OCI-LY7 (cell line): ENCODE data around the gene GDF10. TPM values are rescaled to one million over a fixed set of nuclear protein-coding genes. Genes with fewer than 3 reads are reported as not detected.

ENCODE experiments used
- BruUV-seq: library from RNA; stranded (reverse); fragments of 400-500 nt; replicated peaks from 2 replicates; lab custom pipeline; 2021; lab: Mats Ljungman, UMichigan
- CTCF ChIA-PET: fragments of 300-600 bp; sonication (Branson Sonifier 250); formaldehyde crosslinking; loops from one replicate; lab custom pipeline; 2022; ENCODE audit warnings: antibody characterized with exemption; ENCODE audit not compliant: unreplicated experiment; lab: Charles Lee
- POLR2A ChIA-PET: fragments of 300-600 bp; sonication (Branson Sonifier 250); formaldehyde crosslinking; loops from one replicate; lab custom pipeline; 2022; ENCODE audit warnings: antibody characterized with exemption; lab: Charles Lee
- DNase-seq: peaks from one replicate; pipeline ENCODE4 v3.0.0-alpha.2; 2015; ENCODE audit warnings: low spot score
- H2AFZ ChIP-seq: fragments of 200-600 bp; sonication (generic), shearing (Covaris generic); 2 replicates; pipeline ENCODE4 v1.6.1; 2014; ENCODE audit warnings: mild to moderate bottlenecking, antibody characterized with exemption, low read length, moderate library complexity
- H3K27ac ChIP-seq: fragments of 200-600 bp; sonication (generic); 2 replicates; pipeline ENCODE4 v1.5.1; 2014; ENCODE audit warnings: mixed run types, low read depth, mild to moderate bottlenecking, moderate library complexity, low read length, inconsistent platforms; ENCODE audit not compliant: poor library complexity, severe bottlenecking
- H3K36me3 ChIP-seq: fragments of 200-600 bp; sonication (generic); 2 replicates; pipeline ENCODE4 v1.6.1; 2014; ENCODE audit warnings: mild to moderate bottlenecking, antibody characterized with exemption, low read length, moderate library complexity, mixed read lengths; ENCODE audit not compliant: insufficient read depth
- H3K4me1 ChIP-seq: fragments of 200-600 bp; sonication (generic); 2 replicates; pipeline ENCODE4 v1.5.1; 2014; ENCODE audit warnings: mild to moderate bottlenecking, low read length; ENCODE audit not compliant: insufficient read depth, poor library complexity, severe bottlenecking
- H3K4me2 ChIP-seq: fragments of 200-600 bp; sonication (generic); 2 replicates; pipeline ENCODE4 v1.6.1; 2014; ENCODE audit warnings: mild to moderate bottlenecking, low read length
- H3K4me3 ChIP-seq: fragments of 200-600 bp; sonication (generic); 2 replicates; pipeline ENCODE4 v1.5.1; 2014; ENCODE audit warnings: mild to moderate bottlenecking, low read depth, low read length; ENCODE audit not compliant: poor library complexity, severe bottlenecking
- H3K79me2 ChIP-seq: fragments of 200-600 bp; sonication (generic); 2 replicates; pipeline ENCODE4 v1.6.1; 2016; ENCODE audit warnings: low read depth, mild to moderate bottlenecking, low read length, moderate library complexity, mixed read lengths; ENCODE audit not compliant: insufficient read depth
- H3K9me2 ChIP-seq: fragments of 200-600 bp; sonication (generic); 2 replicates; pipeline ENCODE4 v1.6.1; 2016; ENCODE audit warnings: mild to moderate bottlenecking, low read length, mixed read lengths; ENCODE audit not compliant: insufficient read depth
- H3K9me3 ChIP-seq: fragments of 200-600 bp; sonication (generic); 2 replicates; pipeline ENCODE4 v1.6.1; 2014; ENCODE audit warnings: mild to moderate bottlenecking, mixed run types, low read length, mixed read lengths
- H4K20me1 ChIP-seq: fragments of 200-600 bp; sonication (generic); 2 replicates; pipeline ENCODE4 v1.6.1; 2014; ENCODE audit warnings: mild to moderate bottlenecking, antibody characterized with exemption, low read length, moderate library complexity, mixed read lengths; ENCODE audit not compliant: insufficient read depth
- EZH2phosphoT487 ChIP-seq: fragments of 200-600 bp; sonication (generic); IDR thresholded peaks from 2 replicates; pipeline ENCODE4 v1.6.1; 2018; ENCODE audit warnings: low read depth, borderline replicate concordance, mild to moderate bottlenecking, mixed run types, antibody characterized with exemption, low read length, moderate library complexity, mixed read lengths
- intact Hi-C: fragments of 100-400 bp; cut with micrococcal nuclease; formaldehyde crosslinking; loops from one replicate; pipeline ENCODE4 v1.10.0; 2022; ENCODE audit not compliant: unreplicated experiment
- total RNA-seq, 2 experiments: library from RNA; depleted of rRNA in 1 of 2; stranded (reverse); fragments of >200 nt in 1 of 2; shearing (Covaris generic) in 1 of 2; gene quantifications; 2 replicates each; pipeline ENCODE4 v1.2.3, GENCODE V29; 2014 to 2022
- TF ChIP-seq, protein P1 (sequence below): fragments of 200-600 bp; sonication (generic); conservative IDR thresholded peaks from 2 replicates; pipeline ENCODE4 v1.5.1; 2014; ENCODE audit warnings: mild to moderate bottlenecking, antibody characterized with exemption, low read length, moderate library complexity, mixed read lengths

The GDF10 gene
- total RNA-seq, 2 experiments from 2014 or later, result not detected

DNA sequence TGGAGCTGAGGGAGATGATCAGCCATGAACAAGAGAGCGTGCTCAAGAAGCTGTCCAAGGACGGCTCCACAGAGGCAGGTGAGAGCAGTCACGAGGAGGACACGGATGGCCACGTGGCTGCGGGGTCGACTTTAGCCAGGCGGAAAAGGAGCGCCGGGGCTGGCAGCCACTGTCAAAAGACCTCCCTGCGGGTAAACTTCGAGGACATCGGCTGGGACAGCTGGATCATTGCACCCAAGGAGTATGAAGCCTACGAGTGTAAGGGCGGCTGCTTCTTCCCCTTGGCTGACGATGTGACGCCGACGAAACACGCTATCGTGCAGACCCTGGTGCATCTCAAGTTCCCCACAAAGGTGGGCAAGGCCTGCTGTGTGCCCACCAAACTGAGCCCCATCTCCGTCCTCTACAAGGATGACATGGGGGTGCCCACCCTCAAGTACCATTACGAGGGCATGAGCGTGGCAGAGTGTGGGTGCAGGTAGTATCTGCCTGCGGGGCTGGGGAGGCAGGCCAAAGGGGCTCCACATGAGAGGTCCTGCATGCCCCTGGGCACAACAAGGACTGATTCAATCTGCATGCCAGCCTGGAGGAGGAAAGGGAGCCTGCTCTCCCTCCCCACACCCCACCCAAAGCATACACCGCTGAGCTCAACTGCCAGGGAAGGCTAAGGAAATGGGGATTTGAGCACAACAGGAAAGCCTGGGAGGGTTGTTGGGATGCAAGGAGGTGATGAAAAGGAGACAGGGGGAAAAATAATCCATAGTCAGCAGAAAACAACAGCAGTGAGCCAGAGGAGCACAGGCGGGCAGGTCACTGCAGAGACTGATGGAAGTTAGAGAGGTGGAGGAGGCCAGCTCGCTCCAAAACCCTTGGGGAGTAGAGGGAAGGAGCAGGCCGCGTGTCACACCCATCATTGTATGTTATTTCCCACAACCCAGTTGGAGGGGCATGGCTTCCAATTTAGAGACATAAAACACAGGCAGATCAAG lies 25.6 kb downstream of the GDF10 start:
- Histone ChIP-seq H3K4me3 (no peak overlapping the region), H3K27ac (no peak overlapping the region), H3K79me2 (no peaks in the 10 kb centered on the region), H3K36me3 (no peaks in the 10 kb centered on the region), H3K9me3 (no peaks in the 10 kb centered on the region), H4K20me1 (no peaks in the 10 kb centered on the region), H3K9me2 (no peaks in the 10 kb centered on the region), H3K4me2 (no peak overlapping the region), H2AFZ (no peak overlapping the region), H3K4me1 (no peaks in the 10 kb centered on the region)
- BruUV-seq, result no TSS peak
- ChIA-PET POLR2A (no interaction called here), CTCF (no interaction called here)
- TF ChIP-seq, protein P1, sequence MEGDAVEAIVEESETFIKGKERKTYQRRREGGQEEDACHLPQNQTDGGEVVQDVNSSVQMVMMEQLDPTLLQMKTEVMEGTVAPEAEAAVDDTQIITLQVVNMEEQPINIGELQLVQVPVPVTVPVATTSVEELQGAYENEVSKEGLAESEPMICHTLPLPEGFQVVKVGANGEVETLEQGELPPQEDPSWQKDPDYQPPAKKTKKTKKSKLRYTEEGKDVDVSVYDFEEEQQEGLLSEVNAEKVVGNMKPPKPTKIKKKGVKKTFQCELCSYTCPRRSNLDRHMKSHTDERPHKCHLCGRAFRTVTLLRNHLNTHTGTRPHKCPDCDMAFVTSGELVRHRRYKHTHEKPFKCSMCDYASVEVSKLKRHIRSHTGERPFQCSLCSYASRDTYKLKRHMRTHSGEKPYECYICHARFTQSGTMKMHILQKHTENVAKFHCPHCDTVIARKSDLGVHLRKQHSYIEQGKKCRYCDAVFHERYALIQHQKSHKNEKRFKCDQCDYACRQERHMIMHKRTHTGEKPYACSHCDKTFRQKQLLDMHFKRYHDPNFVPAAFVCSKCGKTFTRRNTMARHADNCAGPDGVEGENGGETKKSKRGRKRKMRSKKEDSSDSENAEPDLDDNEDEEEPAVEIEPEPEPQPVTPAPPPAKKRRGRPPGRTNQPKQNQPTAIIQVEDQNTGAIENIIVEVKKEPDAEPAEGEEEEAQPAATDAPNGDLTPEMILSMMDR, result no peak
- TF ChIP-seq EZH2phosphoT487, result no peak
- no peak for DNase-seq
- intact Hi-C loops, result no loop called here

DNA sequence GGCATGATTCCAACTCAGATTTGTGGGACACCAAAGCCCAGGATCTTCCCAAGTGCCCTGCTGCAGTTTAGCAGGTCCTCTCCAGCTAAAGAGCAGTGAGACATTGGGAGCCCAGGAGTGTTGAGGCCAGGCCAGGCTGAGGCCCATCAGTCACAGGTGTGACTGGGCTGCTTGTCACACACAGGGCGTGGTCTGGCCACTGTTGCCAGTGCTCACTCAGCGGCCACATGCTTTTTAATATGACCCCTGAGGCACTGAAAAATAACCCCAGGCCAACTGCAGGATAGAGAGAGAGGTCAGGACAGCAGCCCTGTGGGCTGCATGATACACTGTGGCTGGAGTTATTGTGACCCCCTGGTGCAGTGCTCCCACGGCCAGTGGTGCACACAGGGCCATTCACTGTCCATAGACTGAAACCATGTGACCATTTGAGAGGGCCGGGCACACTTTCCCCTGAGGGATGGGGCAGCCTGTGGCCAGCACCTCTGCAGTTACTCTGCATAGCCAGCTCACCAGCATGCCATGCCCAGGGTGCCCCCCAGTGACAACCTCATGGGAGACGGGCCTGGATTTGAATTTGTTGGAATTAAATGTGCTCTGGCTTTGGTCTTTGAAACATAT lies 26.4 kb downstream of the GDF10 start:
- no peak for DNase-seq
- Histone ChIP-seq H3K4me2 (no peak overlapping the region), H3K4me3 (no peak overlapping the region), H3K36me3 (no peaks in the 10 kb centered on the region), H3K9me3 (no peaks in the 10 kb centered on the region), H2AFZ (no peak overlapping the region), H3K79me2 (no peaks in the 10 kb centered on the region), H4K20me1 (no peaks in the 10 kb centered on the region), H3K9me2 (no peaks in the 10 kb centered on the region), H3K4me1 (no peaks in the 10 kb centered on the region), H3K27ac (no peak overlapping the region)
- TF ChIP-seq, protein P1, result no peak
- no peak for TF ChIP-seq EZH2phosphoT487
- CTCF ChIA-PET, result no interaction called here
- intact Hi-C loops, result no loop called here
- POLR2A ChIA-PET, result no interaction called here
- BruUV-seq, result no TSS peak
